Measurements from ENCODE around the gene SLIT1. TPM values are rescaled to one million over a fixed set of nuclear protein-coding genes. Genes with fewer than 3 reads are reported as not detected.

Gene SLIT1
- total and polyA plus RNA-seq, 4 experiments from 2014 or later = 0.05 to 0.32 (median 0.28) TPM; not detected in 1

DNA sequence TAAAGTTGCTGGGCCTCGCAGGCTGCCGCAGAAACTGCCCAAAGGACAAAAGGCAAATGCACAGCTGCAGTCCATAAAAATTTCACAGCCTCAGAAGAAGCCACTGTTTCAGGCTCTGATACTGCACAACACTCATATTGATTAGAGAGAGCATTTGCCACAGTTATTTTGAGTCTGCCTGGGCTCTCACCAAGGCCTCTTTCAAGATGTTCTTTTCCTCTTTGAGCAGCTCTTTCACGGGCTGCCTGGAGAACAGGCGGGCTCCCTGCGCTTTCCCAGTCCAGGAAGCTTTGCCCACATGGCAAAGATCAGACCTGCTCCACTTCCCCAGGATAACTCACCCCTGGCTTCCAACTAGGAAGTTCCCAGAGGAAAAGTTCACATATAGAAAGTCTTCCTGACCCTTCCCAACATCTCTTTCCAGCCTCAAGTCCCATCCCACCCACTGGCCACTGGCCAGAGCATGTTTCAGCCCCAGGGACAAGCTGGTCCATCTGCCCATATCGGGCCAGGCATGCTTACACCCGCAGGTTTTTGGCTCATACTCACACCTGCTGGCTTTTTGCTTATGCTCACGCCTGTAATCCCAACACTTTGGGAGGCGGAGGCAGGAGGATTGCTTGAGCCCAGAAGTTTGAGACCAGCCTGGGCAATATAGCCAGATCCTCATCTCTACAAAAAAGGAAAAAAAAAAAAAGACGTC is 3.3 kb downstream of the SLIT1 start:
- no peaks in the 10 kb centered on the region for H3K9me3 ChIP-seq (ENCODE audit: control insufficient read depth in 1 of 2, low read length in 2 of 2)
- Mint-ChIP-seq H3K27me3 (peaks cover 43 to 58% of the 10 kb centered on the region in 2 donors), H3K4me3 (no peak overlapping the region), H3K4me1 (peaks cover 6 to 16% (median 8%) of the 10 kb centered on the region in 4 donors), H3K36me3 (no peaks in the 10 kb centered on the region), H3K27ac (no peak overlapping the region), H3K9me3 (no peaks in the 10 kb centered on the region)
- intact Hi-C loops (cut with micrococcal nuclease) = no loop called here
- H3K36me3 ChIP-seq (ENCODE audit: insufficient read depth, low read length) = no peaks in the 10 kb centered on the region
- no peak for DNase-seq
- ChIA-PET POLR2A (ENCODE audit: partially characterized antibody) (no interaction called here), CTCF (ENCODE audit: partially characterized antibody) (interaction anchor here (1.7 to 2.9 kb wide), 2 partner anchors 14 to 28 kb away, joined by 3 to 10 read pairs; no protein-coding TSS in a partner anchor)
- no peak overlapping the region for H3K27ac ChIP-seq (ENCODE audit: low read depth, low read length)
- no peak overlapping the region for H3K4me3 ChIP-seq (ENCODE audit: low read length in 2 of 2)
- peaks cover 5% of the 10 kb centered on the region for H3K27me3 ChIP-seq (ENCODE audit: insufficient read depth, low read length)
- H3K4me1 ChIP-seq (ENCODE audit: insufficient read depth, low read length) = no peaks in the 10 kb centered on the region

DNA sequence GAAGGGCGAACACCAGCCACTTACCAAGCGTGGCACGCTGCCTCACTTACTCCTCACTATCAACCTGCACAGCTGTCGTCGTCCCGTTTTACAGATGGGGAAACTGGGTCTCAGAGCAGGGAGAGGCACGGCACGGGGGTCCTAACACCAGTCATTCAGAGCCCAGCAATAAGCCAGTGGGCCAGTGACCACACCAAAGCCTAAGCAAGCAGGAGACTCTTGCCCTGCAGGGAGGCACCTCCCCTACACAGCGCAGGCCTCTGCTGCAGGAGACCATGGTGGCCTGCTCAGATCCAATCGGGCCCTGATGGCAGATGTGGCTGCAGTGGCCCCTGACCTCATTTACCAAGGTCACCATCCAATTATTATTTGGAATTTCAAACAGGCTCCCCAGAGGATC is 4.8 kb downstream of the SLIT1 start:
- CTCF ChIA-PET (ENCODE audit: partially characterized antibody) = interaction anchor here (0.7 kb wide), 1 partner anchor 20 kb away, joined by 3 read pairs; no protein-coding TSS in a partner anchor
- no peak overlapping the region for H3K27ac ChIP-seq (ENCODE audit: low read depth, low read length)
- H3K4me1 ChIP-seq (ENCODE audit: insufficient read depth, low read length) = no peaks in the 10 kb centered on the region
- peaks cover 32 to 47% of the 10 kb centered on the region in 2 donors for H3K27me3 Mint-ChIP-seq
- POLR2A ChIA-PET (ENCODE audit: partially characterized antibody) = no interaction called here
- H3K4me1 Mint-ChIP-seq = peaks cover 4 to 9% (median 7%) of the 10 kb centered on the region in 4 donors
- H3K9me3 Mint-ChIP-seq = no peaks in the 10 kb centered on the region
- no peaks in the 10 kb centered on the region for H3K36me3 Mint-ChIP-seq
- H3K4me3 ChIP-seq (ENCODE audit: low read length in 2 of 2) = no peak overlapping the region
- no peak for DNase-seq
- no peaks in the 10 kb centered on the region for H3K9me3 ChIP-seq (ENCODE audit: control insufficient read depth in 1 of 2, low read length in 2 of 2)
- no peaks in the 10 kb centered on the region for H3K36me3 ChIP-seq (ENCODE audit: insufficient read depth, low read length)
- no peak overlapping the region for H3K4me3 Mint-ChIP-seq
- no peak overlapping the region for H3K27ac Mint-ChIP-seq
- intact Hi-C loops (cut with micrococcal nuclease) = no loop called here
- H3K27me3 ChIP-seq (ENCODE audit: insufficient read depth, low read length) = no peaks in the 10 kb centered on the region

DNA sequence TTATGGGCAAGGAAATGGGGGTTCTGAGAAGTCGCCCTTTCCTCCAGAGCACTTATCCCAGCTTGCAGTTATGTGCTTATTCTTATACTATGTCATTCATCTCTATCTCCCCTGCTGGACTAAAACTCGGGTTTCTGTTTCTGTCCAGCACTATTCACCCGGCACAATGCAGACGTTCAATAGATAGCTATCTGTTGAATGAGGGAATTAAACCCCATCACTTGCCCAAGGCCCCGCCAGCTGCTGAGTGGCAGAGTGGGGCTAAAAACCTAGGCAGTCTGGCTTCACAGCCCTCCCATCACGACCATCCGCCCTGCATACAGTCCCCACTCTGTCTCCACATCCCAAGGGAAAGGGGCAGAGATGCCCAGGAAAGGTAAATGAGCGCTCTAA is 5.4 kb downstream of the SLIT1 start:
- Histone ChIP-seq H3K9me3 (ENCODE audit: control insufficient read depth in 1 of 2, low read length in 2 of 2) (no peaks in the 10 kb centered on the region), H3K36me3 (ENCODE audit: insufficient read depth, low read length) (no peaks in the 10 kb centered on the region), H3K4me3 (ENCODE audit: low read length in 2 of 2) (no peak overlapping the region), H3K4me1 (ENCODE audit: insufficient read depth, low read length) (no peaks in the 10 kb centered on the region), H3K27me3 (ENCODE audit: insufficient read depth, low read length) (no peaks in the 10 kb centered on the region), H3K27ac (ENCODE audit: low read depth, low read length) (no peak overlapping the region)
- ChIA-PET POLR2A (ENCODE audit: partially characterized antibody) (no interaction called here), CTCF (ENCODE audit: partially characterized antibody) (interaction anchor here (0.7 to 1.8 kb wide), 2 partner anchors 16 to 20 kb away, joined by 3 to 5 read pairs; no protein-coding TSS in a partner anchor)
- Mint-ChIP-seq H3K9me3 (no peaks in the 10 kb centered on the region), H3K36me3 (no peaks in the 10 kb centered on the region), H3K27me3 (peaks cover 32 to 52% of the 10 kb centered on the region in 2 donors), H3K4me1 (peaks cover 4 to 9% (median 7%) of the 10 kb centered on the region in 4 donors), H3K4me3 (no peak overlapping the region), H3K27ac (no peak overlapping the region)
- intact Hi-C loops (cut with micrococcal nuclease) = no loop called here
- no peak for DNase-seq

DNA sequence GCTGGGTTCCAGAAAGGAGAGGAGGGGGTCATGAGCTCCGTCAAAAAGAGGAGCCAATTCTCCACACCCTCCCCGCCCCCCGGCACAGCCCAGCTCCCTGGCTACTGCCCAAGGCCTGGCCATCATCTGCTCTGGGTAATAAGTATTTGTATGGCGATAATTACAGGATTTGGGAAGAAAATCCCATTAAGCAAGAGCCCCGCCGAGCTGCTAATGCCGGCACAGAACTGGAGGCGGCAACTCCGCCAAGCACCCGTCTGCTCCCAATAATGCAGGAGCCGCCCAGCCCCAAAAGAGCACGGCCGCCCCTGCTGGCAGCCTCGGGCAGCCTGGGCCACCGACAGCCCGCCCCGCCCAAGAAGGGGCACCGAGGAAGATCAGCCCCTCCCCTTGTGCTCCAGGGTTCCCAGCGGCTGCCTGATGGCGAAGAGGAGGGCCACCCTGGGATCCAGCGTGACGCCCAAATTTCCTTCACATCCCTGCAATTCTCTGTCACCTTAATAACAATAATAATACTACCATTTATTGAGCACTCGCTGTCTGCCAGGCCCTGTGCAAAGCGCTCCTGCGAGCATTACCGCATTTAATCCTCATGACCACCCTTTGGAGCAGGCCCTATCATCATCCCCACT is 5.9 kb downstream of the SLIT1 start:
- Mint-ChIP-seq H3K27me3 (peaks cover 30 to 50% of the 10 kb centered on the region in 2 donors), H3K4me3 (no peak overlapping the region), H3K27ac (no peak overlapping the region), H3K4me1 (peaks cover 2 to 7% (median 5%) of the 10 kb centered on the region in 4 donors), H3K9me3 (no peaks in the 10 kb centered on the region), H3K36me3 (no peaks in the 10 kb centered on the region)
- CTCF ChIA-PET (ENCODE audit: partially characterized antibody) = interaction anchor here (0.7 to 1.8 kb wide), 2 partner anchors 17 to 21 kb away, joined by 3 to 5 read pairs; no protein-coding TSS in a partner anchor
- Histone ChIP-seq H3K4me3 (ENCODE audit: low read length in 2 of 2) (no peak overlapping the region), H3K9me3 (ENCODE audit: control insufficient read depth in 1 of 2, low read length in 2 of 2) (no peaks in the 10 kb centered on the region), H3K27ac (ENCODE audit: low read depth, low read length) (no peak overlapping the region), H3K27me3 (ENCODE audit: insufficient read depth, low read length) (no peaks in the 10 kb centered on the region), H3K4me1 (ENCODE audit: insufficient read depth, low read length) (no peaks in the 10 kb centered on the region), H3K36me3 (ENCODE audit: insufficient read depth, low read length) (no peaks in the 10 kb centered on the region)
- intact Hi-C loops (cut with micrococcal nuclease) = no loop called here
- POLR2A ChIA-PET (ENCODE audit: partially characterized antibody) = no interaction called here
- no peak for DNase-seq

DNA sequence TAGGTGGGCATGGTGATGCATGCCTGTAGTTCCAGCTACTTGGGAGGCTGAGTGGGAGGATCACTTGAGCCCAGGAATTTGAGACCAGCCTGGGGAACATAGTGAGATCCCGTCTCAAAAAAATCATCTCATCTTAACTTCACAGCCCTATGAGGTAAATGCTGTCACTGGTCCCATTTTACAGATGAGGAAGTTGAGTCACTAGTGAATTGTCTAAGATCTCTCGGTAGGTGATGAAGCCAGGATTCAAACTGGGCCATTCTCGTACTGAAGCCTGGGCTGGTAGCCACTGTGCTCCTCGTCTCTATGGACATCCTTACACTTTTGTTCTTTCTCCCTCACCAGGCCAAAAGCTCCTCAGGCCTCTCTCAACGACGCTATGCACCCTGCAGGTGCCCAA is 6.4 kb downstream of the SLIT1 start:
- CTCF ChIA-PET (ENCODE audit: partially characterized antibody) = interaction anchor here (0.8 to 1.8 kb wide), 2 partner anchors 17 to 32 kb away, joined by 3 to 5 read pairs; no protein-coding TSS in a partner anchor
- H3K27me3 ChIP-seq (ENCODE audit: insufficient read depth, low read length) = no peaks in the 10 kb centered on the region
- H3K9me3 Mint-ChIP-seq = no peaks in the 10 kb centered on the region

DNA sequence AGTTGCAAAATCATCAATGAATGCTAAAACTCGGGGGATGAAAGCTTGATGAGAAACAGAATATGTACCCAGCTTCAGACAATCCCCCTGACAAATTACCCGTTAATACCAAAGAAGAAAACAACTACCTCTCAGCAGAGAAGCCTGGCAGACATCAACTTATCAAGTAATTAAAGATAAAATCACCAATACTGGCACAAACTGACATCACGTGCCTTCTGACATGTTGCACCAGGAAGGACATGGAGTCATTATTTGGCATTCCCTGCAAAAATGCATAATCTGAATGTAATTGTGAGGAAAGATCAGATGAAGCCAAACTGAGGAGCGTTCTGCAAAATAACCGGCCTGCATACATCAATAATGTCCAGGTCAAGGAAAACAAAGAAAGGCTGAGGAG is 7.7 kb downstream of the SLIT1 start:
- Mint-ChIP-seq H3K9me3 (no peaks in the 10 kb centered on the region), H3K27me3 (peaks cover 14 to 33% of the 10 kb centered on the region in 2 donors), H3K4me3 (no peak overlapping the region), H3K36me3 (no peaks in the 10 kb centered on the region), H3K27ac (no peak overlapping the region), H3K4me1 (no peaks in the 10 kb centered on the region)
- intact Hi-C loops (cut with micrococcal nuclease) = no loop called here
- no peak for DNase-seq
- Histone ChIP-seq H3K27me3 (ENCODE audit: insufficient read depth, low read length) (no peaks in the 10 kb centered on the region), H3K4me1 (ENCODE audit: insufficient read depth, low read length) (no peaks in the 10 kb centered on the region), H3K36me3 (ENCODE audit: insufficient read depth, low read length) (no peaks in the 10 kb centered on the region), H3K27ac (ENCODE audit: low read depth, low read length) (no peak overlapping the region), H3K4me3 (ENCODE audit: low read length in 2 of 2) (no peak overlapping the region), H3K9me3 (ENCODE audit: control insufficient read depth in 1 of 2, low read length in 2 of 2) (no peaks in the 10 kb centered on the region)
- ChIA-PET POLR2A (ENCODE audit: partially characterized antibody) (no interaction called here), CTCF (ENCODE audit: partially characterized antibody) (no interaction called here)

More for the DNA sequence above, 6.4 kb downstream of the SLIT1 start:
- H3K36me3 Mint-ChIP-seq = no peaks in the 10 kb centered on the region
- no peaks in the 10 kb centered on the region for H3K36me3 ChIP-seq (ENCODE audit: insufficient read depth, low read length)
- peaks cover 25 to 44% of the 10 kb centered on the region in 2 donors for H3K27me3 Mint-ChIP-seq
- H3K27ac Mint-ChIP-seq = no peak overlapping the region
- no peaks in the 10 kb centered on the region for H3K4me1 ChIP-seq (ENCODE audit: insufficient read depth, low read length)
- intact Hi-C loops (cut with micrococcal nuclease) = no loop called here
- no peak overlapping the region for H3K27ac ChIP-seq (ENCODE audit: low read depth, low read length)
- H3K4me3 ChIP-seq (ENCODE audit: low read length in 2 of 2) = no peak overlapping the region
- no peaks in the 10 kb centered on the region for H3K9me3 ChIP-seq (ENCODE audit: control insufficient read depth in 1 of 2, low read length in 2 of 2)
- DNase-seq = no peak
- POLR2A ChIA-PET (ENCODE audit: partially characterized antibody) = no interaction called here
- H3K4me3 Mint-ChIP-seq = no peak overlapping the region
- peaks cover 0 to 2% (median under 1%) of the 10 kb centered on the region in 4 donors for H3K4me1 Mint-ChIP-seq

DNA sequence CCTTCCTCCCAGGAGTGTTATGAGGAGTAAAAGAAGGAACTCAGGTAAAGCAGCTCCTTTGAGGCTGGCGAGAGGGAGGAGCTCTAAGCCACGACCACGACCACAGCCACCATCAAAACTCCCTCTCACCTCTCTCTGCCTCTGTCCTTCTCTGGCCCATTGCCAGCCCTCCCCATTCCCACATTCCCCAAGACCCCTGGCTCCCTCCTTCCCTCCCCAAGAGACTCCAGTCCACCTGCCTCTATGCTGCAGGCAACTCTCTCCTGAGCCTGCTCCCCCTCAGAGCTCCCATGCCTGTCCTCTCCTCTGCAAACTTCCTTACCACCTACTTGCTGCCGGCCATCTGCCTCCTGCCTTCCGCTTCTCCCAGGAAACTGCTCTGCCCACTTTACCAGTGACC is 9.5 kb downstream of the SLIT1 start:
- H3K36me3 ChIP-seq (ENCODE audit: insufficient read depth, low read length) = no peaks in the 10 kb centered on the region
- Mint-ChIP-seq H3K4me1 (no peaks in the 10 kb centered on the region), H3K27ac (no peak overlapping the region), H3K27me3 (peaks cover 18 to 29% of the 10 kb centered on the region in 2 donors), H3K4me3 (no peak overlapping the region), H3K9me3 (no peaks in the 10 kb centered on the region), H3K36me3 (no peaks in the 10 kb centered on the region)
- H3K4me1 ChIP-seq (ENCODE audit: insufficient read depth, low read length) = no peaks in the 10 kb centered on the region
- ChIA-PET CTCF (ENCODE audit: partially characterized antibody) (interaction anchor here (1.1 to 1.4 kb wide), 2 partner anchors 21 to 22 kb away, joined by 3 to 4 read pairs; no protein-coding TSS in a partner anchor), POLR2A (ENCODE audit: partially characterized antibody) (no interaction called here)
- H3K4me3 ChIP-seq (ENCODE audit: low read length in 2 of 2) = no peak overlapping the region
- H3K27me3 ChIP-seq (ENCODE audit: insufficient read depth, low read length) = no peaks in the 10 kb centered on the region
- DNase-seq = no peak
- no peak overlapping the region for H3K27ac ChIP-seq (ENCODE audit: low read depth, low read length)
- intact Hi-C loops (cut with micrococcal nuclease) = no loop called here
- no peaks in the 10 kb centered on the region for H3K9me3 ChIP-seq (ENCODE audit: control insufficient read depth in 1 of 2, low read length in 2 of 2)

Data from CD4-positive, alpha-beta memory T cell (primary cell).